GM18873 (cell line): Measurements from ENCODE around the gene NLRC5.
"Not testable (repeated sequence)": the region's sequence is repeated elsewhere in the genome, so short reads cannot be mapped to it uniquely, and the experiment has no call there.

Source experiments
- ATAC-seq: cut with Tn5 transposase; IDR thresholded peaks from one replicate; pipeline ENCODE4 v1.9.1; 2021; ENCODE audit warnings: mild to moderate bottlenecking, moderate library complexity, moderate number of reproducible peaks; ENCODE audit not compliant: unreplicated experiment, low FRiP score

The NLRC5 gene

DNA sequence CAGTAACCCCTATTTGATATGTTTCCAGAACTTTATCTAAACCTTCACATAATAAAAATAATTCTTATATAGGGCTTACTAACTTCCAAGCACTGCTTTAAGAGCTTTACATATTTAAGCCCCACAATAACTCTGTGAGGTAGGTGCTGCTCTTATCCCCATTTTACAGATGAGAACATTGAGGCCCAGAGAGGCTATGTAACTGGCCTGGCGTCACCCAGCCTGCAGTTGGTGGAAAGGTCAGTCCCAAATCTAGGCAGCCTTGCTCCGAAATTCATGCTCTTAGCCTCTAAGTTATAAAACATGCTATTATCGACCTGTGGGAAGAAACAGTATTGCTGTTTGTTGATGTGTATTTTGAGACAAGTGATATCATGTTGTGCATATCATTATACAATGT is 9.0 kb downstream of the NLRC5 start:
- ATAC-seq = no peak

DNA sequence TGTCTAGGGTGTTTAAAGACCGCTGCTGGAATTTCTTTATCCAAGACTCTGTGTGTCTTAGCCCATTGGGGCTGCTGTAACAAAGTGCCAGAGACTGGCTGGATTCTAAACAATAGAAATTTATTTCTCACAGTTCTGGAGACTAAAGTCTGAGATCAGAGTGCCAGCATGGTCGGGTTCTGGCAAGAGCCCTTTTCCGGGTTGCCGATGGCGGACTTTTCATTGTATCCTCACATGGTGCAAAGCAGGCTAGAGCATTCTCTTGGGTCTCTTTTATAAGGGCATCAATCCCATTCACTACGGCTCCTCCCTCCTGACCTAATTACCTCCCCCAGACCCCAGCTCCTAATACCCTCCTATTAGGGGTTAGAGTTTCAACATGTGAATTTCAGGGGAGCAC is 9.5 kb downstream of the NLRC5 start:
- ATAC-seq = no peak

- no peak for ATAC-seq
Observed at GRCh38 chr16:56999409-57000270, 10.3 kb downstream of the NLRC5 start.

- ATAC-seq = peak; percentile 39
Observed at GRCh38 chr16:57000271-57001025, 11.1 kb downstream of the NLRC5 start.

GRCh38 chr16:57001026-57001679 is 11.8 kb downstream of the NLRC5 start:
- no peak for ATAC-seq

- no peak for ATAC-seq
Observed at GRCh38 chr16:57003439-57004386, 14.4 kb downstream of the NLRC5 start.

DNA sequence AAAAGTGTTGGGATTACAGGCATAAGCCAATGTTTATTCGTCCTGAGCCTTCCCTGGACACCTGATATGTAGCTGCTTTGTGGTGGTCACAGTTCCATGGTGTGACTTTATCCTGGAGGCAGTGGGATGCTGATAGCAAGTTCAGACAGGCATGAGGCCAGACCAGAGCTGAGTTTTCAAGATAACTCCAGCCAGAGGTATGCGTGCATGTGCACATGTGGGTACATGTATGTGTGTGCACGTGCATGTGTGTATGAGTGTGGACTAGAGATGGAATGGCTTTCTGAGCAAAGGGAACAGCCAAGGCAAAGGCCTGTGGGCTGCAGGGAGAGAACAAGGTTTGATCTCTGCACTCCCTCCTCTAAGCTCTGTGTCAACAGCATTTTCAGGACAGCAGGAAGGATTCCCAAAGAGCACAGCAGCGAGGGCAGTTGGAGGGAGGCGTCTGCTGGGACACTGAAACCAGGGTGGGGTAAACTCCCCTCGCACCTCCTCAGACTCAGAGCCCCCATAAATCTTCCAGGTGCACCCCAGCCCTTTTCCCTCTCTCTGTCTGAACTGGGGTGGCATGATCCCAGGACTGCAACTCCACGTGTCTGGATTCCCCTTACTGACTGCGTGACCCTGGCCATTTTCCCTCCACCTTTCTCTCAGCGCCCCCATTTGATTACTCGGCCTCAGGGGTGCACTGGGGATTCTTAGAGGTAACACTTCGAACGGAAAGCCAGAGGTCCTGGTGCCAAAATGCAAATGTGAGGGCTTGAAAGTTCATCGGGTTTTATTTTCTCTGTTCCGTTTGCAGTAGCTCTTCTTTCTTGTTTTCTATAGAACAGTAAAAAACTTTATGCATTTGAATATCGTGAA is 15.3 kb downstream of the NLRC5 start:
- no peak for ATAC-seq

GRCh38 chr16:57005597-57005996 is 16.2 kb downstream of the NLRC5 start:
- not testable (repeated sequence) for ATAC-seq

DNA sequence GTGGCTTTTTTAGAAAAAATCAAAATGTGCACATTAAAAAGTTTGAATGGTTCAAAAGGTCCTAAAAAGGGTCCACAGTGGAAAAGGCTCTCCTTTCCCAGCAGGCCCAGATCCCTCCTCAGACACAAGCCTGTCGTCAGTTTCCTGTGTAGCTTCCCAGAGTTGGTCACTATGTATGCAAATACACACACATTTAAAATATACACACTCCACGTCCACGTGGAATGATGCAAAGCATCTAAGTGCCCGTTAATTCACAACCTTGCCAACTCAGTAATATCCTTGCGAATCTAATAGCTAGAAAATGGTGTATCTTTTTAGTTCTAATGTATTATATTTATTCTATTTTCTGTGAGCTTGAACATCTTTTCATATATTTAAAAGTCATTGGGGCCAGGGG is 17.7 kb downstream of the NLRC5 start:
- ATAC-seq = no peak

DNA sequence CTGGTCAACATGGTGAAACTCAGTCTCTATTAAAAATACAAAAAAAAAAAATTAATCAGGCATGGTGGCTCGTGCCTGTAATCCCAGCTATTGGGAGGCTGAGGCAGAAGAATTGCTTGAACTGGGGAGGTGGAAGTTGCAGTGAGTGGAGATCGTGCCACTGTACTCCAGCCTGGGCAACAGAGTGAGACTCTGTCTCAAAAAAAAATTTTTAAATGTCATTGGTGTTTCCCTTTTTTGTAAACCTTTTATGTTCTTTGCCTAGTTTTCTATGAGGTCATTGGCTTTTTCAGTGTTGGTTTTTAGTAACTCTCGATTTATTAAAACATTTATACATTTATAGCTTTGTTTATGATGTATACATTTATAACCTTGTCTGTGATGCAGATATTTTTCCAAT is 18.2 kb downstream of the NLRC5 start:
- no peak for ATAC-seq

DNA sequence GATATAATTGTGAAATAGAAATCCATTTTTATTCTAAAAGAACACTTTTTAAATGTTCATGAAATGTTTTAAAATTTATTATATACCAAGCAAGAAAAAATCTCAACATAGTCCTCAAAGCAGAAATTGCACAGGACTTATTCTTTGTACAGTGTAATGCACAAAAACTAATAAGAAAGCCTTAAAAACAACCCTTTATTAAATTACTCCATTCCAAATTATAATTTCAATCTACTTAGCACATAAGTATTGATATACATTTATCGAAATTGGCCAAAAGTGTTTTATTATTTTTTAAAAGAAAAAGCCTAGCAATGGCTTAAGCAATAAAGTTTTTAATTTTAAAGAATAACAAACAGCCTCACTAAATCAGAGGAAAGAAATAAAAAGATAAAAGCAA is 19.1 kb downstream of the NLRC5 start:
- ATAC-seq = no peak

GRCh38 chr16:57009643-57010170 is 20.4 kb downstream of the NLRC5 start:
- no peak for ATAC-seq

- no peak for ATAC-seq
Observed at GRCh38 chr16:57012353-57012752, 23.0 kb downstream of the NLRC5 start.

DNA sequence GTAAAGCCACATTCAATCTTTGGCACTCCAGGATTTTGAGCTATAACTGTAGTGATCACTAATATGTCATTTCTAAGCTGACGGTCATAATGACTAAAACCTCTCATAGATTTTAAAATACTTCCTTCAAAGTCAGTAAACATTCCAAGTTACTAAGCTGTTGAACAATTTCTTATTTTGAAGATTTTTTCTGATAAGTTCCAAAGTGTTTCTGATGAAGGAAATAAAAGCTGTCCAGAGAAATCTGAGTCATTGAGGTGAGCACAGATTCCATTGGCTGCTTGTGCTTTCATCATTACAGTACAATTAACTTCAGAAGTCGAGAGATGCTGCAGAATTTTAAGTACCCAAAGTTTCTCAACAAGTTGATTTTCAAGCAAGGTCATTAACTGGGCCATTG is 23.9 kb downstream of the NLRC5 start:
- ATAC-seq = no peak

- no peak for ATAC-seq
Observed at GRCh38 chr16:57013902-57014301, 24.5 kb downstream of the NLRC5 start.

DNA sequence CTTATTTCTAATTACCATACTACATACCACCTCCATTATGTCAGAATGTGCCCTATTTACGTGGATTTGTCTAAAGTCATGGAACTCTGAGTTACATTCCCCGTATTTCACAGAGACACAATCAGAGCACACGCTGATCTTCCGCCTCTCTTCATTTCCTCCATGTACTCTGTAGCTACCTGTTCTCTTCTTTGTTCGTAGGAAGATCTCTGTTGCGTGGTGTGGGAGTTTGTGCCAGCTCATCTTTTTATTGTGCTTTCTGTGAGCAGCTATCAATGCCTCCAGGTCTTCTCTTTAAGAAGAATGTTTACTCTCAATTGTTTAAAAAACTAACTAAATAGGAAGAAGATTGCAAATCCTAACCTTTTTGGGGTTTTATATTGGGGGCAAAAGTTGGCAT is 26.9 kb downstream of the NLRC5 start:
- no peak for ATAC-seq

GRCh38 chr16:57016831-57017230 is 27.5 kb downstream of the NLRC5 start:
- no peak for ATAC-seq

GRCh38 chr16:57017251-57017650 is 27.9 kb downstream of the NLRC5 start:
- no peak for ATAC-seq

GRCh38 chr16:57019746-57020145 is 30.4 kb downstream of the NLRC5 start:
- no peak for ATAC-seq
